GM23338 (cell line): ENCODE data around the gene GCC1. TPM values are rescaled to one million over a fixed set of nuclear protein-coding genes. Genes with fewer than 3 reads are reported as not detected.

ENCODE experiments used
- CREB1 ChIP-seq: fragments of 250-450 bp; sonication (Bioruptor Pico); IDR thresholded peaks from 2 replicates; pipeline ENCODE4 v1.5.0; 2020; ENCODE audit warnings: low read depth, mild to moderate bottlenecking, moderate library complexity
- JUNB ChIP-seq: IDR thresholded peaks from one replicate; pipeline ENCODE4 v1.6.1; 2016; ENCODE audit warnings: antibody characterized with exemption; ENCODE audit not compliant: unreplicated experiment
- POLR2AphosphoS5 ChIP-seq: IDR thresholded peaks from 2 replicates; pipeline ENCODE4 v1.6.1; 2016; ENCODE audit warnings: antibody characterized with exemption, low read depth
- polyA plus RNA-seq: library from polyadenylated mRNA; unstranded; fragments of >200 nt; fragmentation: Nextera tagmentation; extraction: Ambion mirVana; gene quantifications from 2 replicates; pipeline ENCODE4 v1.2.1, GENCODE V29; 2016
- total RNA-seq: library from RNA; depleted of rRNA; stranded (reverse); fragments of >200 nt; shearing (Covaris generic); gene quantifications from 2 replicates; pipeline ENCODE4 v1.2.3, GENCODE V29; 2014
- TF ChIP-seq, protein P1 (sequence below): fragments of 250-450 bp; sonication (Bioruptor Pico); IDR thresholded peaks from 2 replicates; pipeline ENCODE4 v1.5.0; 2020; ENCODE audit warnings: mild to moderate bottlenecking, moderate library complexity
- TF ChIP-seq, protein P2 (sequence below): IDR thresholded peaks from one replicate; pipeline ENCODE4 v1.6.1; 2018; ENCODE audit warnings: antibody characterized with exemption; ENCODE audit not compliant: unreplicated experiment
- TF ChIP-seq, protein P3 (sequence below): IDR thresholded peaks from 2 replicates; pipeline ENCODE4 v1.6.1; 2016; ENCODE audit warnings: antibody characterized with exemption

GCC1 gene
- total and polyA plus RNA-seq, 2 experiments from 2014 or later: 3.2 to 17.6 TPM

DNA sequence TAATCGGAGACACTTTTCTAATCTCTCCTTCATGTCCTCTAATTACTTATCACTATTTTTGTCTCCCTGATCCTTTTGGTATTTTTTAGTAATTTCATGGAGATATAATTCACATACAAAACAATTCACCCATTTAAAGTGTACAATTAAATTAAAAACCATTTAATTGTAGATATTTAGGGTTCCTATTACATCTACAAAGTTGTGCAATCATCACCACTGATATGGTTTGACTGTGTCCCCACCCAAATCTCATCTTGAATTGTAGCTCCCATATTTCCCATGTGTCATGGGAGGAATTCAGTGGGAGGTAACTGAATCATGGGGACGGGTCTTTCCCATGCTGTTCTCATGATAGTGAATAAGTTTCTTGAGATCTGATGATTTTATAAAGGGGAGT, 29.0 kb downstream of the GCC1 start (continued):
- TF ChIP-seq, protein P1, sequence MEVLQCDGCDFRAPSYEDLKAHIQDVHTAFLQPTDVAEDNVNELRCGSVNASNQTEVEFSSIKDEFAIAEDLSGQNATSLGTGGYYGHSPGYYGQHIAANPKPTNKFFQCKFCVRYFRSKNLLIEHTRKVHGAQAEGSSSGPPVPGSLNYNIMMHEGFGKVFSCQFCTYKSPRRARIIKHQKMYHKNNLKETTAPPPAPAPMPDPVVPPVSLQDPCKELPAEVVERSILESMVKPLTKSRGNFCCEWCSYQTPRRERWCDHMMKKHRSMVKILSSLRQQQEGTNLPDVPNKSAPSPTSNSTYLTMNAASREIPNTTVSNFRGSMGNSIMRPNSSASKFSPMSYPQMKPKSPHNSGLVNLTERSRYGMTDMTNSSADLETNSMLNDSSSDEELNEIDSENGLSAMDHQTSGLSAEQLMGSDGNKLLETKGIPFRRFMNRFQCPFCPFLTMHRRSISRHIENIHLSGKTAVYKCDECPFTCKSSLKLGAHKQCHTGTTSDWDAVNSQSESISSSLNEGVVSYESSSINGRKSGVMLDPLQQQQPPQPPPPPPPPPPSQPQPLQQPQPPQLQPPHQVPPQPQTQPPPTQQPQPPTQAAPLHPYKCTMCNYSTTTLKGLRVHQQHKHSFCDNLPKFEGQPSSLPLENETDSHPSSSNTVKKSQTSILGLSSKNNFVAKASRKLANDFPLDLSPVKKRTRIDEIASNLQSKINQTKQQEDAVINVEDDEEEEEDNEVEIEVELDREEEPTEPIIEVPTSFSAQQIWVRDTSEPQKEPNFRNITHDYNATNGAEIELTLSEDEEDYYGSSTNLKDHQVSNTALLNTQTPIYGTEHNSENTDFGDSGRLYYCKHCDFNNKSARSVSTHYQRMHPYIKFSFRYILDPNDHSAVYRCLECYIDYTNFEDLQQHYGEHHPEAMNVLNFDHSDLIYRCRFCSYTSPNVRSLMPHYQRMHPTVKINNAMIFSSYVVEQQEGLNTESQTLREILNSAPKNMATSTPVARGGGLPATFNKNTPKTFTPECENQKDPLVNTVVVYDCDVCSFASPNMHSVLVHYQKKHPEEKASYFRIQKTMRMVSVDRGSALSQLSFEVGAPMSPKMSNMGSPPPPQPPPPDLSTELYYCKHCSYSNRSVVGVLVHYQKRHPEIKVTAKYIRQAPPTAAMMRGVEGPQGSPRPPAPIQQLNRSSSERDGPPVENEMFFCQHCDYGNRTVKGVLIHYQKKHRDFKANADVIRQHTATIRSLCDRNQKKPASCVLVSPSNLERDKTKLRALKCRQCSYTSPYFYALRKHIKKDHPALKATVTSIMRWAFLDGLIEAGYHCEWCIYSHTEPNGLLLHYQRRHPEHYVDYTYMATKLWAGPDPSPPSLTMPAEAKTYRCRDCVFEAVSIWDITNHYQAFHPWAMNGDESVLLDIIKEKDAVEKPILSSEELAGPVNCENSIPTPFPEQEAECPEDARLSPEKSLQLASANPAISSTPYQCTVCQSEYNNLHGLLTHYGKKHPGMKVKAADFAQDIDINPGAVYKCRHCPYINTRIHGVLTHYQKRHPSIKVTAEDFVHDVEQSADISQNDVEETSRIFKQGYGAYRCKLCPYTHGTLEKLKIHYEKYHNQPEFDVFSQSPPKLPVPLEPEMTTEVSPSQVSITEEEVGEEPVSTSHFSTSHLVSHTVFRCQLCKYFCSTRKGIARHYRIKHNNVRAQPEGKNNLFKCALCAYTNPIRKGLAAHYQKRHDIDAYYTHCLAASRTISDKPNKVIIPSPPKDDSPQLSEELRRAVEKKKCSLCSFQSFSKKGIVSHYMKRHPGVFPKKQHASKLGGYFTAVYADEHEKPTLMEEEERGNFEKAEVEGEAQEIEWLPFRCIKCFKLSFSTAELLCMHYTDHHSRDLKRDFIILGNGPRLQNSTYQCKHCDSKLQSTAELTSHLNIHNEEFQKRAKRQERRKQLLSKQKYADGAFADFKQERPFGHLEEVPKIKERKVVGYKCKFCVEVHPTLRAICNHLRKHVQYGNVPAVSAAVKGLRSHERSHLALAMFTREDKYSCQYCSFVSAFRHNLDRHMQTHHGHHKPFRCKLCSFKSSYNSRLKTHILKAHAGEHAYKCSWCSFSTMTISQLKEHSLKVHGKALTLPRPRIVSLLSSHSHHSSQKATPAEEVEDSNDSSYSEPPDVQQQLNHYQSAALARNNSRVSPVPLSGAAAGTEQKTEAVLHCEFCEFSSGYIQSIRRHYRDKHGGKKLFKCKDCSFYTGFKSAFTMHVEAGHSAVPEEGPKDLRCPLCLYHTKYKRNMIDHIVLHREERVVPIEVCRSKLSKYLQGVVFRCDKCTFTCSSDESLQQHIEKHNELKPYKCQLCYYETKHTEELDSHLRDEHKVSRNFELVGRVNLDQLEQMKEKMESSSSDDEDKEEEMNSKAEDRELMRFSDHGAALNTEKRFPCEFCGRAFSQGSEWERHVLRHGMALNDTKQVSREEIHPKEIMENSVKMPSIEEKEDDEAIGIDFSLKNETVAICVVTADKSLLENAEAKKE (CRISPR knock-in tag): no peak
- TF ChIP-seq, protein P2, sequence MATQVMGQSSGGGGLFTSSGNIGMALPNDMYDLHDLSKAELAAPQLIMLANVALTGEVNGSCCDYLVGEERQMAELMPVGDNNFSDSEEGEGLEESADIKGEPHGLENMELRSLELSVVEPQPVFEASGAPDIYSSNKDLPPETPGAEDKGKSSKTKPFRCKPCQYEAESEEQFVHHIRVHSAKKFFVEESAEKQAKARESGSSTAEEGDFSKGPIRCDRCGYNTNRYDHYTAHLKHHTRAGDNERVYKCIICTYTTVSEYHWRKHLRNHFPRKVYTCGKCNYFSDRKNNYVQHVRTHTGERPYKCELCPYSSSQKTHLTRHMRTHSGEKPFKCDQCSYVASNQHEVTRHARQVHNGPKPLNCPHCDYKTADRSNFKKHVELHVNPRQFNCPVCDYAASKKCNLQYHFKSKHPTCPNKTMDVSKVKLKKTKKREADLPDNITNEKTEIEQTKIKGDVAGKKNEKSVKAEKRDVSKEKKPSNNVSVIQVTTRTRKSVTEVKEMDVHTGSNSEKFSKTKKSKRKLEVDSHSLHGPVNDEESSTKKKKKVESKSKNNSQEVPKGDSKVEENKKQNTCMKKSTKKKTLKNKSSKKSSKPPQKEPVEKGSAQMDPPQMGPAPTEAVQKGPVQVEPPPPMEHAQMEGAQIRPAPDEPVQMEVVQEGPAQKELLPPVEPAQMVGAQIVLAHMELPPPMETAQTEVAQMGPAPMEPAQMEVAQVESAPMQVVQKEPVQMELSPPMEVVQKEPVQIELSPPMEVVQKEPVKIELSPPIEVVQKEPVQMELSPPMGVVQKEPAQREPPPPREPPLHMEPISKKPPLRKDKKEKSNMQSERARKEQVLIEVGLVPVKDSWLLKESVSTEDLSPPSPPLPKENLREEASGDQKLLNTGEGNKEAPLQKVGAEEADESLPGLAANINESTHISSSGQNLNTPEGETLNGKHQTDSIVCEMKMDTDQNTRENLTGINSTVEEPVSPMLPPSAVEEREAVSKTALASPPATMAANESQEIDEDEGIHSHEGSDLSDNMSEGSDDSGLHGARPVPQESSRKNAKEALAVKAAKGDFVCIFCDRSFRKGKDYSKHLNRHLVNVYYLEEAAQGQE: no peak
- TF ChIP-seq POLR2AphosphoS5 (no peak), JUNB (no peak), CREB1 (no peak)
- TF ChIP-seq, protein P3, sequence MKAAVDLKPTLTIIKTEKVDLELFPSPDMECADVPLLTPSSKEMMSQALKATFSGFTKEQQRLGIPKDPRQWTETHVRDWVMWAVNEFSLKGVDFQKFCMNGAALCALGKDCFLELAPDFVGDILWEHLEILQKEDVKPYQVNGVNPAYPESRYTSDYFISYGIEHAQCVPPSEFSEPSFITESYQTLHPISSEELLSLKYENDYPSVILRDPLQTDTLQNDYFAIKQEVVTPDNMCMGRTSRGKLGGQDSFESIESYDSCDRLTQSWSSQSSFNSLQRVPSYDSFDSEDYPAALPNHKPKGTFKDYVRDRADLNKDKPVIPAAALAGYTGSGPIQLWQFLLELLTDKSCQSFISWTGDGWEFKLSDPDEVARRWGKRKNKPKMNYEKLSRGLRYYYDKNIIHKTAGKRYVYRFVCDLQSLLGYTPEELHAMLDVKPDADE: no peak
